GM06990 (cell line): Measurements from ENCODE around the gene CEP128.

Experiments
- DNase-seq: peaks from one replicate; pipeline ENCODE4 v3.0.0-alpha.2; 2011; ENCODE audit not compliant: insufficient read length; ENCODE audit errors: extremely low read depth
- H3K27me3 ChIP-seq: replicated peaks from 2 replicates; pipeline ENCODE4 v1.6.0; 2011; ENCODE audit warnings: low read length; ENCODE audit not compliant: control insufficient read depth, insufficient read depth
- H3K36me3 ChIP-seq: 2 replicates; pipeline ENCODE4 v1.5.1; 2011; ENCODE audit warnings: low read length; ENCODE audit not compliant: control insufficient read depth, insufficient read depth
- H3K4me3 ChIP-seq: replicated peaks from 2 replicates; pipeline ENCODE4 v1.5.1; 2011; ENCODE audit warnings: low read depth, mild to moderate bottlenecking, control low read depth, low read length
- TF ChIP-seq, protein P1 (sequence below): IDR thresholded peaks from 2 replicates; pipeline ENCODE4 v1.5.1; 2011; ENCODE audit warnings: low read length, control low read depth, mild to moderate bottlenecking, inconsistent platforms; ENCODE audit not compliant: insufficient read depth, poor library complexity, severe bottlenecking

CEP128 gene

DNA sequence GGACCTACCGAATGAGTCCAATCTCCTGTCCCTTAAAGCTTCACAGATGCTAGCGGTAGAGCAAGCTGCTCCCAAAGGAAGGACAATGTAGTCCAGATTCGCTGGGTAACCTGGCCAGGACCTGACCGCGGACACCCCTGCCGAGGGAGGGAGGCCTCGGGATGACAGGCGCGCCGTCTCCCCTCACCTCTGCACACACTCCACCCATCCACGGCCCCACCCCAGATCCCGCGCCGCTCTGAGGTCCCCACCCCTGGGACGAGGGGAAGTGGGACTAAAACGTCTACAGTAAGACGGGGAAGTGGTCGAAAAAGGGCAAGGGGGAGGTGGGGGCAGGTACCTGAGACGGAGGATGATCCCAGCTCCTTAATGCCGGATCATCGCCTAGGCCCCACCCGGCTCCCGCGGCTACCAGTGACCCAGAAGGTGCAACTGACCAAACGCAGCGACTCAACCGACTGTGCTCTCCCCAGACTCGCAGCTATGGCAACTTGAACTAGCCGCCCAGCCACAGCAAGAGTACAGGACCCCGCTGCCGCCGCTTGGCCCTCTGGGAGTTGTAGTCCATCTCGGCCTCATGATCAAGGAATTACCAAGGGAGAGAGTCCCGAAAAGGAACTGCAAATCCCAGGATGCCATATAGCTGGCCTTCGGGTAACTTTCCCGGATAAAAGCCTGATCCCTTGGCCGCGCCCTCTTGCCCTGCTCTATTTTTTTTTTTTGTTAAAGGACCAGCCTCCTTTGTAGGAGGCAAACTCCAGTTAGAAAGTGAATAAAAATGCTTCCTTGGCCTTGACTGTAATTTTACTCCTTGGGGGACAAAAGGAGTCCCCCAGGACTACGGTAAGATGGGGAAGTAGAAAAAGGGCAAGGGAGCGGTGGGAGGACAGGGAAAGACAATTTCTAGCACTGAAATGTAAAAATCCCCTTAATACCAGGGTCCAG, at the start of gene CEP128:
CEP128 (minus strand) TSS at position 498 of the 945 bp plus-strand sequence.
- Histone ChIP-seq H3K36me3 (no peaks in the 10 kb centered on the region), H3K27me3 (no peaks in the 10 kb centered on the region), H3K4me3 (peak within 1 kb of the TSS; percentile 86)
- peak; percentile 90 for DNase-seq
- TF ChIP-seq, protein P1, sequence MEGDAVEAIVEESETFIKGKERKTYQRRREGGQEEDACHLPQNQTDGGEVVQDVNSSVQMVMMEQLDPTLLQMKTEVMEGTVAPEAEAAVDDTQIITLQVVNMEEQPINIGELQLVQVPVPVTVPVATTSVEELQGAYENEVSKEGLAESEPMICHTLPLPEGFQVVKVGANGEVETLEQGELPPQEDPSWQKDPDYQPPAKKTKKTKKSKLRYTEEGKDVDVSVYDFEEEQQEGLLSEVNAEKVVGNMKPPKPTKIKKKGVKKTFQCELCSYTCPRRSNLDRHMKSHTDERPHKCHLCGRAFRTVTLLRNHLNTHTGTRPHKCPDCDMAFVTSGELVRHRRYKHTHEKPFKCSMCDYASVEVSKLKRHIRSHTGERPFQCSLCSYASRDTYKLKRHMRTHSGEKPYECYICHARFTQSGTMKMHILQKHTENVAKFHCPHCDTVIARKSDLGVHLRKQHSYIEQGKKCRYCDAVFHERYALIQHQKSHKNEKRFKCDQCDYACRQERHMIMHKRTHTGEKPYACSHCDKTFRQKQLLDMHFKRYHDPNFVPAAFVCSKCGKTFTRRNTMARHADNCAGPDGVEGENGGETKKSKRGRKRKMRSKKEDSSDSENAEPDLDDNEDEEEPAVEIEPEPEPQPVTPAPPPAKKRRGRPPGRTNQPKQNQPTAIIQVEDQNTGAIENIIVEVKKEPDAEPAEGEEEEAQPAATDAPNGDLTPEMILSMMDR, result no peak

DNA sequence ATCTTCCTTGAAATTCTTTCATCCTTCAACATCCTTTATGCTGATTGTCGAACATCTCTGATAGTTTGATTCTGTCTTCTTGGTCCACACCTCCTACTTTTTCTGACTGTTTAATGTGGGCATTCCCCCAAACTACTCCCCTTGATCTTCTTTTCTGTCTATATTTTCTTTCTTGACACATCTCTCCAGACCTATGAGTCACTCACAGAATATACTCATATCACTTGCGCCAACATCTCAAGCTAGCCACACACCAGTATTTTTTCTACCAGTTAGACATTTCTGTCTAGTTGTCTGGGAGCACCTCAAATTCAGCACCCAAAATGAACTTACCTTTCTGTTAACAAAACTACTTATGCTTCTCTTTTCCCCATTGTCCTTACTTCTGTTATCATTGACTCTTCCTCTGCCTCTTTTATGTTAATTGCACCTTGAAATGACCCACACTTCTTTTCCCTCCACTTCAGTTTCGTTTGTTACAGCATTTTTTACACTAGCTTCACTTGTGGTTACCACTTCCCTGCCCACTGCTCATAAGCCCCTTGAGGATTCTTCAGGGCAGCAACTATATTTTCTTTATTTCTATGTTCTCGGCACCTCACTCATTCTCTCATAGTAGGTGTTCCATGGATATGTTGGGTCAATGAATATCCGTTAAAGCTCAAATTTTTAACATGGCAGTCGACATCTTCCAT, 47.3 kb upstream of the CEP128 start:
- Histone ChIP-seq H3K27me3 (no peaks in the 10 kb centered on the region), H3K36me3 (no peaks in the 10 kb centered on the region), H3K4me3 (no peak overlapping the region)
- TF ChIP-seq, protein P1, result no peak
- DNase-seq, result no peak

DNA sequence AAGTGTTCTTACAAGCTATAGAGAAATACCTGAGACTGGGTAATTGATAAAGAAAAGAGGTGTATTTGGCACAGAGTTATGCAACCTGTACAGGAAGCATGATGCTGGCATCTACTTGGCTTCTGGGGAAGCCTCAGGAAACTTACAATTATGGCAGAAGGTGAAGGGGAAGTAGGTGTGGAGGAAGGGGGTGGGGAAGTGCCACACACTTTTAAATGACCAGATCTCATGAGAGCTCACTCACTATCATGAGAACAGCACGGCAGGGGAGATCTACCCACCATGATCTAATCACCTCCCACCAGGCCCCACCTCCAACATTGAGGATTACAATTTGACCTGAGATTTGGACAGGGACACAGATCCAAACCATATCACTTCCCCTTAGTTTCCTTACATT, 46.7 kb upstream of the CEP128 start:
- TF ChIP-seq, protein P1, result no peak

DNA sequence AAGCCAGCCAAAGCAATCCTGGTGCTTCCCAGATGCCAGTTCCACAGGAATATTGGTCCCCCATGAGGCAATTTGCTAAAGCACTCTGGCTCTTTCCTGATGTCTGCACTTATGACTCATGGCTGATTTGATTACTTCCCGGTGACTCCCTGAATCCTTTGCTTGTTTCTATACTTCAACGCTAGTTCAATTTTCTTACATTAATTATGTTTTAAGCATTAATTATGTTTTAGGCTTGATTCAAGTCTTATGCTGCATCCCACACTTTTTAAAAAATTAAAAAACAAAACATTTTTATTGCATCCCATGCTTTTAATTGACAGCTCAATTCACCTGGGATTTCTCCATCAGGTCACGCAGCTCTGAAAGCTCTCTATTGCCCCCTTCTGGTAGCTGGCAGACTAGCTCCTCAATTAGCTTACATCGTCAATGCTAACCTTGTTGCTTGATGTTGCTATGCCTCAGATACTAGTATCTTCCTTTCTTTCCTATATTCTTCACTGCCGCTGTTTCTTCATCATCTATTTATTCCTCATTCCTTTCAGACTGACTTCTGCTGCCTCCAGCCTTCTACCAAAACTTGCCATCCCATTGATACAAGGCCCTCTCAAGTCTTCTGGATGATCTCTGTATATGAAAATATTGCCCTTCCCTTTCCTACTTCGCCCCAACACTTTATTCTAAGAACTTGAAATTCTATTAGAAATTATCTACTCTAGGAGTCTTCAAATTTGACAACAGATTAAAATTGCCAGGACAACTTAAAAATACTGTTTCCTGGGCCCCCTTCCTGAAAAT, 45.9 kb upstream of the CEP128 start:
- H3K36me3 ChIP-seq, result no peaks in the 10 kb centered on the region
- DNase-seq, result no peak
- H3K27me3 ChIP-seq, result no peaks in the 10 kb centered on the region
- no peak overlapping the region for H3K4me3 ChIP-seq
- TF ChIP-seq, protein P1, result peak; percentile 91

More for the DNA sequence above, 46.7 kb upstream of the CEP128 start:
- Histone ChIP-seq H3K27me3 (no peaks in the 10 kb centered on the region), H3K36me3 (no peaks in the 10 kb centered on the region), H3K4me3 (no peak overlapping the region)
- no peak for DNase-seq

DNA sequence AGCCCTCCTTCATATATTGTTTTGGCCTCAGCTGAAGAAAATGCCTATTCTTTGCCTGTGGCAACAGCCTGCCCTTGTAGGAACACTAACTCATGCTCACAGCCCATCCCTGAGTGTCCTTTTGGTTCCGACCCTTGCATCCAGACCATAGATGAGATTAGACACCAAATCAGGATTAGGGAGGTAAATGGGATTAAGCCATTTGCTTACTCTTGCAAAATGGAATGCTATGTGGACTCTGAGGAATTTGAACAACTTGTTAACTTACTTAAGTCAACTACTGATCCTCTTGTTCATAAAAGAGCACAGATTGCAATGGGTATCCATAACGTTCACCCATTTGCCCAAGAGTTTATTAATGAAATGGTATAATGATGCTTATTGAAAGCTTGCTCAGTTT, 41.2 kb upstream of the CEP128 start:
- H3K27me3 ChIP-seq, result no peaks in the 10 kb centered on the region
- no peak for DNase-seq
- TF ChIP-seq, protein P1, result no peak
- no peaks in the 10 kb centered on the region for H3K36me3 ChIP-seq
- H3K4me3 ChIP-seq, result no peak overlapping the region
